Measurements from ENCODE around the gene ATP9B.

ATP9B gene

GRCh38 chr18:79065802-79066201 is 3.4 kb upstream of the ATP9B start:
- Histone ChIP-seq H3K4me1 (ENCODE audit: low read length) (0 out of 2 replicates have a peak, but pooled peaks cover 6% of the 10 kb centered on the region), H3K9me3 (replicated peaks; ENCODE audit: insufficient read depth, low read length) (no peaks in the 10 kb centered on the region), H3K4me3 (ENCODE audit: low read length) (no peak overlapping the region), H3K4me2 (ENCODE audit: low read depth, low read length) (no peak overlapping the region), H3K79me2 (ENCODE audit: low read length) (peaks cover 12% of the 10 kb centered on the region), H3K9ac (ENCODE audit: low read length) (no peak overlapping the region), H3K27me3 (replicated peaks; ENCODE audit: insufficient read depth, low read length) (no peaks in the 10 kb centered on the region), H2AFZ (ENCODE audit: low read length) (no peak overlapping the region), H3F3A (ENCODE audit: insufficient read depth, low read length) (peaks cover 11% of the 10 kb centered on the region), H3K9me2 (replicated peaks; ENCODE audit: insufficient read depth, low read length) (no peaks in the 10 kb centered on the region), H4K20me1 (ENCODE audit: insufficient read depth, low read length) (no peaks in the 10 kb centered on the region), H3K27ac (ENCODE audit: low read length) (no peak overlapping the region), H3K36me3 (replicated peaks; ENCODE audit: insufficient read depth, low read length) (no peaks in the 10 kb centered on the region)
- DNase-seq, result no peak
- TF ChIP-seq EZH2phosphoT487 (IDR thresholded peaks at IDR 0.05; ENCODE audit: low read length) (no peak), EZH2 (optimal IDR thresholded peaks at IDR 0.05; ENCODE audit: low read depth, low read length) (no peak), CTCF (IDR thresholded peaks at IDR 0.05; ENCODE audit: low read length) (no peak)

GRCh38 chr18:79067611-79068010 is 1.6 kb upstream of the ATP9B start:
- Histone ChIP-seq H3K9ac (ENCODE audit: low read length) (no peak overlapping the region), H3K4me2 (ENCODE audit: low read depth, low read length) (peak overlapping the region; percentile 93; the same call in 1 of the 2 replicates), H3F3A (ENCODE audit: insufficient read depth, low read length) (peaks cover 11% of the 10 kb centered on the region), H3K4me3 (ENCODE audit: low read length) (no peak overlapping the region), H3K4me1 (ENCODE audit: low read length) (0 out of 2 replicates have a peak, but pooled peaks cover 6% of the 10 kb centered on the region), H3K27ac (ENCODE audit: low read length) (no peak overlapping the region), H3K9me3 (replicated peaks; ENCODE audit: insufficient read depth, low read length) (no peaks in the 10 kb centered on the region), H3K79me2 (ENCODE audit: low read length) (peaks cover 27% of the 10 kb centered on the region), H3K27me3 (replicated peaks; ENCODE audit: insufficient read depth, low read length) (no peaks in the 10 kb centered on the region), H3K36me3 (replicated peaks; ENCODE audit: insufficient read depth, low read length) (no peaks in the 10 kb centered on the region), H4K20me1 (ENCODE audit: insufficient read depth, low read length) (no peaks in the 10 kb centered on the region), H3K9me2 (replicated peaks; ENCODE audit: insufficient read depth, low read length) (no peaks in the 10 kb centered on the region), H2AFZ (ENCODE audit: low read length) (no peak overlapping the region)
- no peak for TF ChIP-seq EZH2 (optimal IDR thresholded peaks at IDR 0.05; ENCODE audit: low read depth, low read length)
- TF ChIP-seq EZH2phosphoT487 (IDR thresholded peaks at IDR 0.05; ENCODE audit: low read length), result no peak
- no peak for TF ChIP-seq CTCF (IDR thresholded peaks at IDR 0.05; ENCODE audit: low read length)
- no peak for DNase-seq

- Histone ChIP-seq H3K9ac (ENCODE audit: low read length) (peak overlapping the region; percentile 94), H3K4me2 (ENCODE audit: low read depth, low read length) (peak overlapping the region; percentile 93), H2AFZ (ENCODE audit: low read length) (peak overlapping the region; percentile 83), H3K27me3 (replicated peaks; ENCODE audit: insufficient read depth, low read length) (no peaks in the 10 kb centered on the region), H3K36me3 (replicated peaks; ENCODE audit: insufficient read depth, low read length) (no peaks in the 10 kb centered on the region), H3K4me1 (ENCODE audit: low read length) (0 out of 2 replicates have a peak, but pooled peaks cover 6% of the 10 kb centered on the region), H3K79me2 (ENCODE audit: low read length) (peaks cover 31% of the 10 kb centered on the region), H3K4me3 (ENCODE audit: low read length) (peak overlapping the region; percentile 81), H3F3A (ENCODE audit: insufficient read depth, low read length) (peaks cover 11% of the 10 kb centered on the region), H3K27ac (ENCODE audit: low read length) (peak overlapping the region; percentile 83), H3K9me3 (replicated peaks; ENCODE audit: insufficient read depth, low read length) (no peaks in the 10 kb centered on the region), H3K9me2 (replicated peaks; ENCODE audit: insufficient read depth, low read length) (no peaks in the 10 kb centered on the region), H4K20me1 (ENCODE audit: insufficient read depth, low read length) (no peaks in the 10 kb centered on the region)
- no peak for TF ChIP-seq EZH2phosphoT487 (IDR thresholded peaks at IDR 0.05; ENCODE audit: low read length)
- TF ChIP-seq EZH2 (optimal IDR thresholded peaks at IDR 0.05; ENCODE audit: low read depth, low read length), result no peak
- no peak for TF ChIP-seq CTCF (IDR thresholded peaks at IDR 0.05; ENCODE audit: low read length)
- peak; percentile 18 for DNase-seq
These were observed 755 bp upstream of the ATP9B start for GRCh38 chr18:79068341-79068936.

Data from MM.1S (cell line).